HUES64 (cell line): Measurements from ENCODE around the gene CXorf66. TPM values are rescaled to one million over a fixed set of nuclear protein-coding genes. Genes with fewer than 3 reads are reported as not detected.
"Not testable (repeated sequence)": the region's sequence is repeated elsewhere in the genome, so short reads cannot be mapped to it uniquely, and the experiment has no call there.

Source experiments
- H3K27ac ChIP-seq: 2 replicates; pipeline ENCODE4 v1.7.0; 2013; ENCODE audit warnings: low read depth, low read length, inconsistent platforms
- H3K27me3 ChIP-seq: 2 replicates; pipeline ENCODE4 v1.6.1; 2013; ENCODE audit warnings: mild to moderate bottlenecking, low read length; ENCODE audit not compliant: insufficient read depth
- H3K36me3 ChIP-seq: 2 replicates; pipeline ENCODE4 v1.6.1; 2013; ENCODE audit warnings: mild to moderate bottlenecking, low read length; ENCODE audit not compliant: insufficient read depth
- H3K4me1 ChIP-seq: 2 replicates; pipeline ENCODE4 v1.6.1; 2013; ENCODE audit warnings: mild to moderate bottlenecking, low read length, moderate library complexity; ENCODE audit not compliant: insufficient read depth
- H3K4me3 ChIP-seq: 2 replicates; pipeline ENCODE4 v1.5.1; 2013; ENCODE audit warnings: mild to moderate bottlenecking, low read length, moderate library complexity
- H3K9ac ChIP-seq: 2 replicates; pipeline ENCODE4 v1.6.1; 2013; ENCODE audit warnings: mild to moderate bottlenecking, low read depth, low read length
- H3K9me3 ChIP-seq: 2 replicates; pipeline ENCODE4 v1.6.1; 2013; ENCODE audit warnings: low read depth, low read length; ENCODE audit not compliant: insufficient read depth
- WGBS: fragments of 150-250, 120-280 bp; methylation state at CpG from one replicate; pipeline ENCODE4 v1.1.7; 2013; ENCODE audit warnings: missing lambda C conversion rate; 5-methylcytosine and 5-hydroxymethylcytosine counted together
- polyA plus RNA-seq, 2 experiments: library from polyadenylated mRNA; stranded (reverse); fragments of 50-300 nt; gene quantifications; one replicate each; pipeline ENCODE4 v1.2.3, GENCODE V29; 2013

Gene CXorf66
- not detected for polyA plus RNA-seq (2013, experiment 1 of 2)
- polyA plus RNA-seq (2013, experiment 2 of 2): not detected

- WGBS: 99% methylated on average over 6 of the region's 7 CpGs
Observed at GRCh38 chrX:139965421-139965820, at the start of gene CXorf66. CXorf66 (minus strand) TSS chrX:139965521; CDS start chrX:139965496, 25 bp downstream.

DNA sequence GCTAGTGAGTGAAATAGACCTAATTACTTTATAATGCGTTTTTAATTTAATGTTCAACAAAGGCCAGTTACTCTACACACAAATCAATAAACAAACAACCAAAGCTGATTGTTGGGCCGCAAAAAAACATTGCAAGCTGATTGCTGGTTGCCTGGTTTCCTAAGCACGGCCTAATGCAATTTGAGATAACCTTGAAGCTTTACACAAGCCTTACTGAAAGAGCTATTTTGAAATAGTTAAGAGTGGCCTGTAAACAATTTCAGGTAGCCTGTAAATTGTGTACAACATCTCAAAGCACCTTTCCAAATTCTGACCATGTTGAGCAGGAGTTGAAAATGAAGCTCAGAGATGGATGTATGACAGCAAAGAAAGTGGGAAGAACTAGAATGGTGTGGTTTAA lies 17.5 kb upstream of the CXorf66 start:
- no peak overlapping the region for H3K9ac ChIP-seq
- WGBS: 99% methylated on average over 3 of the region's 3 CpGs
- H3K4me1 ChIP-seq: no peaks in the 10 kb centered on the region
- H3K9me3 ChIP-seq: no peaks in the 10 kb centered on the region
- H3K27ac ChIP-seq: no peak overlapping the region
- no peak overlapping the region for H3K4me3 ChIP-seq
- no peaks in the 10 kb centered on the region for H3K36me3 ChIP-seq
- no peaks in the 10 kb centered on the region for H3K27me3 ChIP-seq

More at GRCh38 chrX:139965421-139965820, at the start of gene CXorf66:
- Histone ChIP-seq H3K27ac (no peak within 1 kb of the TSS), H3K9me3 (no peaks in the 10 kb centered on the region), H3K27me3 (no peaks in the 10 kb centered on the region), H3K9ac (no peak within 1 kb of the TSS), H3K4me3 (no peak within 1 kb of the TSS), H3K36me3 (no peaks in the 10 kb centered on the region), H3K4me1 (no peaks in the 10 kb centered on the region)

- Histone ChIP-seq H3K9ac (no peak overlapping the region), H3K4me3 (no peak overlapping the region), H3K27ac (no peak overlapping the region), H3K4me1 (no peaks in the 10 kb centered on the region), H3K27me3 (peaks cover 7% of the 10 kb centered on the region), H3K9me3 (no peaks in the 10 kb centered on the region), H3K36me3 (no peaks in the 10 kb centered on the region)
- WGBS: 95% methylated on average over 3 of the region's 3 CpGs
Observed at GRCh38 chrX:139974471-139974870, 9.2 kb upstream of the CXorf66 start.

- Histone ChIP-seq H3K36me3 (no peaks in the 10 kb centered on the region), H3K9me3 (no peaks in the 10 kb centered on the region), H3K27me3 (peaks cover 7% of the 10 kb centered on the region), H3K4me3 (no peak overlapping the region), H3K9ac (no peak overlapping the region), H3K4me1 (no peaks in the 10 kb centered on the region), H3K27ac (no peak overlapping the region)
- WGBS: 91% methylated on average over 4 of the region's 6 CpGs
Observed at GRCh38 chrX:139972629-139973624, 7.6 kb upstream of the CXorf66 start.

DNA sequence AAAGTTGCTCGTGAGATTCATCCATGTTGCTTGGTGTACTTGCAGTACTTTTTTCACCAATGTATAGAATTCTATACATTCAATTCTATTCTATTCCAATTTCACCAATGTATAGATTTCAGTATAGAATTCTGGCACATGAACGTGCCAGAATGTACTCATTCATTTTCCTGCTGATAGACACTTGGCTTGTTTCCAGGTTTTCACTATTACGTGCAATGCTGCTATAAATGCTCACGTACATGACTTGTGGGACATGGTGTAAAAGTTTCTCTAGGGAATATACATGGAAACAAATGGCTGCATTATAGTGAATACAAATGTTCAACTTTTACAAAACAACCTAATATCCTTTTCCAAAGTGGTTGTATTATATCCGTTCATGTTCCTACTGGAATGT lies 6.8 kb upstream of the CXorf66 start:
- H3K27ac ChIP-seq: no peak overlapping the region

DNA sequence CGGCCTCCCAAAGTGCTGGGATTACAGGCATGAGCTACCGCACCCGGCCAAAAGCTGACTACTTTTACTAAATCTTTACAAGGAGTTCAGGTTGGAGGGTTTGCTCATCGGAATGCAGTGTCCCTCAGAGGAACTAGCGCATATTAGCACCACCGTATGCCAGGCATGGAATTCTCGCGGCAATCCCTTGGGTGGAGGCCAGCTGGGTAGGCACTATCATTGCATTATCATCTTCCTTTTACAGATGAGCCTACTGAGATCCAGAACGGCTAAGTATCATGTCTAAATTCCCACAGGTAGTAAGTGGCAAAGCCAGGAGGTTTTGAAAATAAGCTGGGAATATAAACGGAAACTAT lies 6.1 kb upstream of the CXorf66 start:
- H3K9ac ChIP-seq: peak overlapping the region; percentile 44; the same call in 1 of the 2 replicates
- no peaks in the 10 kb centered on the region for H3K9me3 ChIP-seq
- peak overlapping the region; percentile 37 for H3K4me3 ChIP-seq

More for the DNA sequence above, 6.8 kb upstream of the CXorf66 start:
- no peaks in the 10 kb centered on the region for H3K4me1 ChIP-seq
- WGBS: 96% methylated on average over 4 of the region's 5 CpGs
- no peak overlapping the region for H3K9ac ChIP-seq
- H3K4me3 ChIP-seq: no peak overlapping the region
- H3K9me3 ChIP-seq: no peaks in the 10 kb centered on the region
- peaks cover 7% of the 10 kb centered on the region for H3K27me3 ChIP-seq
- no peaks in the 10 kb centered on the region for H3K36me3 ChIP-seq

GRCh38 chrX:139969286-139969685 lies 4.0 kb upstream of the CXorf66 start:
- peaks cover 7% of the 10 kb centered on the region for H3K27me3 ChIP-seq
- 85% methylated on average over 2 of the region's 2 CpGs for WGBS
- H3K4me3 ChIP-seq: no peak overlapping the region
- no peak overlapping the region for H3K9ac ChIP-seq
- no peaks in the 10 kb centered on the region for H3K36me3 ChIP-seq
- no peak overlapping the region for H3K27ac ChIP-seq
- no peaks in the 10 kb centered on the region for H3K4me1 ChIP-seq
- H3K9me3 ChIP-seq: no peaks in the 10 kb centered on the region

More for the DNA sequence above, 6.1 kb upstream of the CXorf66 start:
- WGBS: 34% methylated on average over 8 of the region's 10 CpGs
- H3K27me3 ChIP-seq: peaks cover 7% of the 10 kb centered on the region
- no peaks in the 10 kb centered on the region for H3K4me1 ChIP-seq
- no peaks in the 10 kb centered on the region for H3K36me3 ChIP-seq
- no peak overlapping the region for H3K27ac ChIP-seq

GRCh38 chrX:139967750-139968149 lies 2.4 kb upstream of the CXorf66 start:
- WGBS: 56% methylated on average over 1 of the region's 3 CpGs
- Histone ChIP-seq H3K4me1 (no peaks in the 10 kb centered on the region), H3K9me3 (no peaks in the 10 kb centered on the region), H3K27ac (no peak overlapping the region), H3K9ac (no peak overlapping the region), H3K36me3 (no peaks in the 10 kb centered on the region), H3K27me3 (peaks cover 7% of the 10 kb centered on the region), H3K4me3 (no peak overlapping the region)

DNA sequence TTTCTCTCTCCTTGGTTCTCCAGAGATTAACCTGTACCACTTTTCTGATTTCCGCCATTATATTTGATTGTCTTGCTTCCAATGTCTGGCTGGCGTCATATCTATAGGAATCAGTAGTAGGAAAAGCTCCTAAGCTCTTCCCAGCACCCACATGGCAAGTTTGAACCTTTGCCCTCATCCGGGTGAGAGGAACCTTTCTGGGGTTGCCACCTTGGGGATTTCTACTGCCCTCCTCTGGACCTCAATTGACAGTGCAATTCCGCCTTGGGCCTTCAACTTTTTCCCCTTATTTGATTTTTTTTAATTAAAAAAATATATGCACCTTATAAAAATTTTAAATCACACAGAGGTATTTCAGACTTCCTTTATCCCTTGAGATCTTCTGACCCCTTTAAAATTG lies 2.0 kb upstream of the CXorf66 start:
- Histone ChIP-seq H3K9me3 (no peaks in the 10 kb centered on the region), H3K27ac (no peak overlapping the region), H3K4me3 (no peak overlapping the region), H3K4me1 (no peaks in the 10 kb centered on the region), H3K9ac (no peak overlapping the region), H3K27me3 (peaks cover 5% of the 10 kb centered on the region), H3K36me3 (no peaks in the 10 kb centered on the region)
- WGBS: 85% methylated on average over 3 of the region's 4 CpGs

- H3K9me3 ChIP-seq, H3K4me1 ChIP-seq, H3K9ac ChIP-seq, H3K36me3 ChIP-seq, H3K27ac ChIP-seq, H3K27me3 ChIP-seq, H3K4me3 ChIP-seq: not testable (repeated sequence)
- WGBS: 56% methylated on average over 3 of the region's 3 CpGs
Observed at GRCh38 chrX:139966159-139966558, 838 bp upstream of the CXorf66 start.

DNA sequence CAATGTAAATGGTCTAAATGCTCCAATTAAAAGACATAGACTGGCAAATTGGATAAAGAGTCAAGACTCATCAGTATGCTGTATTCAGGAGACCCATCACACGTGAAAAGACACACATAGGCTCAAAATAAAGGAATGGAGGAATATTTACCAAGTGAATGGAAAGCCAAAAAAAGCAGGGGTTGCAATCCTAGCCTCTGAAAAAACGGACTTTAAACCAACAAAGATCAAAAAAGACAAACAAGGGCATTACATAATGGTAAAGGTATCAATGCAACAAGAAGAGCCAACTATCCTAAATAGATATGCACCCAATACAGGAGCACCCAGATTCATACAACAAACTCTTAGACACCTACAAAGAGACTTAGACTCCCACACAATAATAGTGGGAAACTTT lies 4.2 kb downstream of the CXorf66 start:
- H3K4me1 ChIP-seq, H3K9ac ChIP-seq, H3K9me3 ChIP-seq, H3K27me3 ChIP-seq, H3K4me3 ChIP-seq, H3K27ac ChIP-seq, H3K36me3 ChIP-seq: not testable (repeated sequence)
- no CpG with 5 or more reads among the region's 2 CpGs for WGBS
